ENCODE results near the gene KLHL22.

GRCh38 chr22:20423906-20424551 lies 71.6 kb downstream of the KLHL22 start:
- TF ChIP-seq CTCF (conservative IDR thresholded peaks at IDR 0.05 in 1 of 2, IDR thresholded peaks at IDR 0.05 in 1 of 2; ENCODE audit: low read depth in 1 of 2, low read length in 2 of 2), result no peak
- TF ChIP-seq EZH2 (IDR thresholded peaks at IDR 0.05; ENCODE audit: low read length, missing control alignments), result no peak
